Lung (tissue), 12 donors: ENCODE results near the gene PPEF1. TPM values are rescaled to one million over a fixed set of nuclear protein-coding genes. Genes with fewer than 3 reads are reported as not detected.

ENCODE experiments used
- ATAC-seq: fragments of 200-7000 bp; cut with Tn5 transposase; one replicate; pipeline ENCODE4 v1.9.1; 2020; ENCODE audit warnings: moderate number of reproducible peaks; ENCODE audit not compliant: insufficient read depth, low FRiP score
- DNase-seq, 3 donors: peaks; one replicate each; pipeline ENCODE4 v3.0.0-alpha.2; 2013 to 2017
- H3K27ac ChIP-seq, 2 donors: one replicate each; pipeline ENCODE4 v1.5.1; 2013; ENCODE audit warnings: mild to moderate bottlenecking in 2 of 2, moderate library complexity in 2 of 2, control low read depth in 1 of 2, inconsistent platforms in 1 of 2, low read depth in 1 of 2, low read length in 1 of 2
- H3K27me3 ChIP-seq, 3 donors: one replicate each; pipeline ENCODE4 v1.5.1; 2013; ENCODE audit warnings: low read length in 2 of 3; ENCODE audit not compliant: control insufficient read depth in 3 of 3, insufficient read depth in 3 of 3
- H3K36me3 ChIP-seq, 4 donors: one replicate each; pipeline ENCODE4 v1.5.1; 2013; ENCODE audit warnings: low read length in 4 of 4, mild to moderate bottlenecking in 1 of 4, moderate library complexity in 1 of 4; ENCODE audit not compliant: control insufficient read depth in 4 of 4, insufficient read depth in 4 of 4
- H3K4me1 ChIP-seq, 5 donors: one replicate each; pipeline ENCODE4 v1.5.1; 2013; ENCODE audit warnings: low read length in 5 of 5, mild to moderate bottlenecking in 2 of 5, moderate library complexity in 1 of 5; ENCODE audit not compliant: control insufficient read depth in 5 of 5, insufficient read depth in 5 of 5
- H3K4me3 ChIP-seq: one replicate; pipeline ENCODE4 v1.5.1; 2013; ENCODE audit warnings: mild to moderate bottlenecking, control low read depth, moderate library complexity
- H3K9ac ChIP-seq, 2 donors: one replicate each; pipeline ENCODE4 v1.5.1; 2013; ENCODE audit warnings: low read length in 2 of 2, control low read depth in 1 of 2; ENCODE audit not compliant: insufficient read depth in 1 of 2
- H3K9me3 ChIP-seq, 4 donors: one replicate each; pipeline ENCODE4 v1.5.1; 2013; ENCODE audit warnings: low read length in 3 of 4, mild to moderate bottlenecking in 1 of 4, moderate library complexity in 1 of 4; ENCODE audit not compliant: control insufficient read depth in 4 of 4, insufficient read depth in 3 of 4
- CTCF ChIP-seq: IDR thresholded peaks from 2 replicates; pipeline ENCODE4 v1.5.1; 2012; ENCODE audit warnings: mild to moderate bottlenecking; ENCODE audit errors: control extremely low read depth, extremely low read depth
- WGBS, 2 donors: extraction: QIAGEN DNeasy Blood & Tissue Kit; methylation state at CpG; one replicate each; pipeline ENCODE4 v1.1.7; 2013; 5-methylcytosine and 5-hydroxymethylcytosine counted together
- polyA plus RNA-seq, 2 donors: library from polyadenylated mRNA; stranded (reverse); fragments of 200-250 nt; gene quantifications; one replicate each; pipeline ENCODE4 v1.2.1, GENCODE V29; 2013
- total RNA-seq, 2 donors: library from RNA; depleted of rRNA in 1 of 2; stranded (reverse); fragments of >200 nt in 1 of 2; gene quantifications; one replicate each; pipeline ENCODE4 v1.2.1, GENCODE V29; 2014 to 2021
- donor health status: control.
- donor health status: control.
- donor health status: Bipolar disorder and iron deficiency.
- donor health status: healthy.
- donor health status: DM: yes; HTN: yes; CAD: no.

The PPEF1 gene
- total and polyA plus RNA-seq, 4 donors, result 0.22 to 0.80 (median 0.27) TPM

- Histone ChIP-seq H3K27me3 (peaks cover 0 to 2% (median 0%) of the 10 kb centered on the region in 3 donors), H3K9me3 (peaks cover 0 to 1% (median 0%) of the 10 kb centered on the region in 4 donors), H3K4me3 (no peak overlapping the region), H3K4me1 (no peaks in the 10 kb centered on the region), H3K36me3 (no peaks in the 10 kb centered on the region), H3K27ac (no peak overlapping the region), H3K9ac (no peak overlapping the region)
- WGBS, 2 donors, result 30 to 63% methylated on average over 1 of the region's 1 CpG
- ATAC-seq (no peak), DNase-seq (no peak)
- no peak for TF ChIP-seq CTCF
Observed at GRCh38 chrX:18789916-18790315, 82.5 kb downstream of the PPEF1 start.

GRCh38 chrX:18792828-18793227 lies 85.4 kb downstream of the PPEF1 start:
- no peak for TF ChIP-seq CTCF
- ATAC-seq (no peak), DNase-seq (no peak)
- H3K9me3 ChIP-seq, result no peaks in the 10 kb centered on the region
- no peaks in the 10 kb centered on the region for H3K4me1 ChIP-seq
- H3K36me3 ChIP-seq, result no peaks in the 10 kb centered on the region
- no peak overlapping the region for H3K27ac ChIP-seq
- H3K4me3 ChIP-seq, result no peak overlapping the region
- no peak overlapping the region for H3K9ac ChIP-seq
- H3K27me3 ChIP-seq, result peaks cover 0 to 2% (median 0%) of the 10 kb centered on the region in 3 donors

GRCh38 chrX:18793601-18794089 lies 86.2 kb downstream of the PPEF1 start:
- Histone ChIP-seq H3K36me3 (no peaks in the 10 kb centered on the region), H3K4me3 (no peak overlapping the region), H3K9ac (no peak overlapping the region), H3K27ac (no peak overlapping the region), H3K9me3 (no peaks in the 10 kb centered on the region), H3K27me3 (peaks cover 0 to 2% (median 0%) of the 10 kb centered on the region in 3 donors), H3K4me1 (no peaks in the 10 kb centered on the region)
- no peak for ATAC-seq
- peak in 1 of 3 donors; percentile 1 for DNase-seq
- TF ChIP-seq CTCF, result no peak
- 60 to 68% methylated on average over 5 to 7 of the region's 7 CpGs for WGBS, 2 donors

- Histone ChIP-seq H3K27me3 (peaks cover 0 to 3% (median 0%) of the 10 kb centered on the region in 3 donors), H3K9ac (no peak overlapping the region), H3K4me3 (no peak overlapping the region), H3K36me3 (no peaks in the 10 kb centered on the region), H3K9me3 (no peaks in the 10 kb centered on the region), H3K4me1 (no peaks in the 10 kb centered on the region), H3K27ac (no peak overlapping the region)
- DNase-seq (no peak), ATAC-seq (no peak)
- no peak for TF ChIP-seq CTCF
- WGBS, 2 donors, result 81 to 98% methylated on average over 2 of the region's 2 CpGs
Observed at GRCh38 chrX:18797141-18797540, 89.7 kb downstream of the PPEF1 start.
